ENCODE measurements around the gene BEAN1. TPM values are rescaled to one million over a fixed set of nuclear protein-coding genes. Genes with fewer than 3 reads are reported as not detected.
A peak's percentile ranks its signal among the peaks of the same experiment; 100 is the strongest.
"Not testable (repeated sequence)": the region's sequence is repeated elsewhere in the genome, so short reads cannot be mapped to it uniquely, and the experiment has no call there.

BEAN1 gene
- total RNA-seq, 2 donors from 2014 or later: not detected

DNA sequence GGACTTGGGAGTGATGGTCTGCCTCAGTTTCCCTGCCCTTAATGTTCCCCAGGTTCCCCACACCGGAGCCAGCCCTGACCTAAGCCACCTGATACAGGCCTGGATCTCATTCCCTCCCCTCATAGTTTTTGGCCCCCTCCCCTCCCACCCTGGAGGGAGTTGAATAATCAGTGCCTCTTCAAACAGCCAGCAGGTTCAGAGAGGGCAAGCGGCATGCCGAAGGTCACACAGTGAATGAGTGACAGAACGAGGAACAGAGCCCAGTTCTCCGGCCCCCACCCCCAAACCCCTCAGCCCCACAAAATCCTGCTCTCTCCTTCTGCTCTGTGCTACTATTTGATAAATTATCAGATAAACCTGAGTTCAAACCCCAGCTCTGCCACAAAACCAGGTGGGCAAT is 31.2 kb downstream of the BEAN1 start:
- intact Hi-C loops (cut with DNase I, micrococcal nuclease): no loop called here
- DNase-seq: no peak
- ATAC-seq: no peak

DNA sequence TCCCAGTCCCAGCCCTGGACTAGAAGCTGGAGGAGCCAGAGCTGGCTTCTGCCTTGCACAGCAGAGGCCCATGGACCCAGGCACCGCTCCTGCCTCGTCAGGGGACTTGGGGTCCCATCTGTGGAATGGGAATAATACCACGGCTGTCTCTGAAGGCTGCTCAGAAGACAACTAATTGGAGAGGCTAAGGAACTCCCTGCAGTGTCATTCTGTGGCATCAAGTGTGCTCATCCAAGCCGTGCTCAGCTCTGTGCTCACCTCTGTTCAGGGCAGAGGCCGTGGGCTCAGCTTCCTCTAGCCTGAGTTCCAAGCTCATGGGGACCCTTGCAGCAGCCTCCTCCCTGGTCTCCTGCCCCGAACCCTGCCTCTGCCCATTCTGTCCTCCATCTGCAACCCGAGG is 31.8 kb downstream of the BEAN1 start:
- no peak for DNase-seq
- ATAC-seq: no peak
- intact Hi-C loops (cut with DNase I, micrococcal nuclease): no loop called here

DNA sequence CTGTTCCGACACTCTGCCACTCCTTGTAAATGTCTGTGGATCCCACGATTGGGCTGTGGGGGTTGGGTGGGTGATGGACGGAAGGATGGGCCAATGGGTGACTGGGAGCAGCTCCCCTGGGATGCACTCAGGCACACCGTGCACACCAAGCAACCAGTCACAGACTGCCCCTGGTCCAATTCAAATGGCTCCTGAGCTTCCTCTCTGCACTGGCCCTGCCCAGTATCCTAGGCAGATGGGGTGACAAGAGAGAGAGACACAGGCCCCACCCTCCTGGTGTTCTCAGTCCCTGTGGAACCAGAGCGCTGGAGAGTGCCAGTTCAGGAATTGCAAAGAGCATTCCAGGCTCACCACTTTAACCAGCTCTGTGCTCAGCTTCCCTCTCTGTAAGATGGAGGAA is 32.8 kb downstream of the BEAN1 start:
- no peak for DNase-seq
- intact Hi-C loops (cut with DNase I, micrococcal nuclease): no loop called here

GRCh38 chr16:66460703-66461102 is 33.6 kb downstream of the BEAN1 start:
- no peak for ATAC-seq
- intact Hi-C loops (cut with DNase I, micrococcal nuclease): no loop called here
- DNase-seq: no peak

More for the DNA sequence above, 32.8 kb downstream of the BEAN1 start:
- ATAC-seq: no peak

- intact Hi-C loops (cut with DNase I, micrococcal nuclease): no loop called here
- ATAC-seq (no peak), DNase-seq (no peak)
These were observed 35.8 kb downstream of the BEAN1 start for GRCh38 chr16:66462912-66463311.

DNA sequence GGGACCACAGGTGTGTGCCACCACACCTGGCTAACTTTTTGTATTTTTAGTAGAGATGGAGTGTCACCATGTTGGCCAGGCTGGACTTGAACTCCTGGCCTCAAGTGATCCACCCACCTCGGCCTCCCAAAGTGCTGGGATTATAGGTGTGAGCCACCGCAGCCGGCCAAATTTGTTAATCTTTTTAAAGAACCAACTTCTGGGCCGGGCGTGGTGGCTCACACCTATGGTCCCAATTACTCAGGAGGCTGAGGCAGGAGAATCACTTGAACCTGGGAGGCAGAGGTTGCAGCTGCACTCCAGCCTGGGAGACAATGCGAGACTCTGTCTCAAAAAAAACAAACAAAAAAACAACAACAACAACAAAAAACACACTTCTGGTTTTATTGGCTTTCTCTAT is 38.9 kb downstream of the BEAN1 start:
- DNase-seq; ATAC-seq; intact Hi-C loops (cut with DNase I, micrococcal nuclease): not testable (repeated sequence)

DNA sequence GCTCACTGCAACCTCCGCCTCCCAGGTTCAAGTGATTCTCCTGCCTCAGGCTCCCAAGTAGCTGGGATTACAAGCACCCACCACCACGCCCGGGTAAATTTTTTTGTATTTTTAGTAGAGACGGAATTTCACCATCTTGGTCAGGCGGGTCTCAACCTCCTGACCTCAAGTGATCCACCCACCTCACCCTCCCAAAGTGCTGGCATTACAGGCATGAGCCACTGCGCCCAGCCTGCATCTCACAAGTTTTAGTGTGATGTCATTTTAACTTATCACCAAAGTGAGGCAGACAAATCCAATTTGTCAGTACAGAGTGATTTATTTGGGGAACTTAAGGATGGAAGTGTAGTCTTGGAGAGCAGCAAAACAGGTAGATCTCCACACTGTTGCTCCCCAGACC is 39.5 kb downstream of the BEAN1 start:
- intact Hi-C loops (cut with DNase I, micrococcal nuclease); DNase-seq; ATAC-seq: not testable (repeated sequence)

GRCh38 chr16:66467611-66468010 is 40.5 kb downstream of the BEAN1 start:
- intact Hi-C loops (cut with DNase I, micrococcal nuclease): no loop called here
- ATAC-seq (no peak), DNase-seq (no peak)

DNA sequence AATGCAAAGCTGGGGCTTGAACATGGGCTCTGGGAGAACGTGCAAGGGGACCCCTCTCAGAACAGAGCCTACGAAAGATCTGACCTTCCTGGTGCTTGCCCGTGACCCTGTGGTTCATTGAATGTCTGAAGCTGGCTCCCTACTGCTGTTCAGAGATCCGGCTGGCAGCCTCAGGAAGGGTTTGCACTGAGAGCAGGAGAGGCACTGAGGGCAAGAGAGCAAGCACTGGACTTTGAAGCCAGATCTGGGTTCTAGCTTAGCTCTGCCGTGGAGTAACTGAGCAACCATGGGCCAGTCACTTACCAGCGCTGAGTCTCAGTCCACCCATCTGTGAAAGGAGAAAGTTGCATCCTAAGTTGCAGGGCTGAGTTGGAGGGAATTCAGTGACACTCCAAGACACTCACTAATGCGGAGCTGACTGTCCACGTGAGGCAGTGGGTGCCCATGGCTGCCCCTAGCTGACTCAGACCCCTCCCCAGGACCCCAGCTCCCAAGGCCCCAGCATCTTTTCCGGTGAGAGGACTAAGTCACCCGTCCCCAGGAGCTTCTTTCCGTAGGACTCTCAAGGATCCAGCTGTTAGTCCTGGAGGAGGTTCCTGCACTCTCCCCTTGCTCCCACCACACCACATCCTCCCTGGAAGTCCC is 41.3 kb downstream of the BEAN1 start:
- intact Hi-C loops (cut with DNase I, micrococcal nuclease): no loop called here

DNA sequence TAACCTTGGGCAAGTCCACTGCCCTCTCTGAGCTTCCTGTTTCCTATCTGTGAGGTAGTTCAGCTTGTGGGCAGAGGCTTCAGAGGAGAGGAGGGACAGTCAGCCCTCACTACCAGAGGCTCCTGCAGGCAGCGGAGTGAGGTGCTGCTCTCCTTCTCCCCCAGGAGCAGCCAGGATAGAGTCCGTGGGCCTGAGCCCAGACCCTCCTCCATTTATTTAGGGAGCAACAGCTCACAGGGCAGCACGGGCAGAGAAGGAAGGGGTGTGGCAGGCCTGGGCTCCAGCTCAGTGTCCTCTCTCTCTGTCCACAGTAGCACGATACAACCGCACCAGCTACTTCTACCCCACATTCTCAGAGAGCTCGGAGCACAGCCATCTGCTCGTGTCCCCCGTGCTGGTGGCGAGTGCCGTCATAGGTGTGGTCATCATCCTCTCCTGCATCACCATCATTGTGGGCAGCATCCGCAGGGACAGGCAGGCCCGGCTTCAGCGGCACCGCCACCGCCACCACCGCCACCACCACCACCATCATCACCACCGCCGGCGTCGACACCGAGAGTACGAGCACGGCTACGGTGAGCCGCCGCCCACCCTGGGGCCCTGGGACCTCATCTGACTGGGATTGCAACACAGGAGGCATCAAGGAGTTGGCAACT is 42.3 kb downstream of the BEAN1 start:
- intact Hi-C loops (cut with DNase I, micrococcal nuclease): no loop called here
- DNase-seq: no peak
- ATAC-seq: no peak

More for the DNA sequence above, 41.3 kb downstream of the BEAN1 start:
- ATAC-seq (no peak), DNase-seq (no peak)

DNA sequence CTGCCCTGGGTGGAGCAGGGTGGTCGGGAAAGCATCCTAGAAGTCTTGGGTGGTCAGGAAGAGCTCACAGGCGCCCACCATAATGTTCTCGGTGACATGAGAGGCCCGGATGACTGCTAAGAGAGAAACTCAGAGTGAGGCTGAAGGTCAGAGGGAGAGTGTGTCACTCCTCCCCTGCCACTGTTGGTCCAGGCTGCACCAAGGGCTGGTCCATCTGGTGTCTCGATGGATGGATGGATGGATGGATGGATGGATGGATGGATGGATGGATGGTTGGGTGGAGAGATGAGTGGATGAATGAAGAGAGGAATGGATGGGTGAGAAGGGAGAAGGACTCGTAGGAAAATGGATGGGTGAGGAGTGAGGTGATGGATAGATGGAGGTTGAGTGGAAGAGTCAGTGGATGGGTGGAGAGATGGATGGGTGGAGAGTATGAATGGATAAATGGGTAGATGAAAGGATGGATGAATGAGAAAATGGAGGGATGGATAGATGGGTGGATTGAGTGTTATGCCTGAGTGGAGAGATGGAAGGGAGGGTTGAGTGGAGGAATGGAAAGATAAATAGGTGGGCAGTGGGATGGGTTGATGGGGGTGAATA is 43.0 kb downstream of the BEAN1 start:
- ATAC-seq: no peak
- intact Hi-C loops (cut with DNase I, micrococcal nuclease): loop anchor here in 1 of 2 donors (5.0 kb wide), 1 partner anchor 58 kb away; no protein-coding TSS in a partner anchor
- no peak for DNase-seq

DNA sequence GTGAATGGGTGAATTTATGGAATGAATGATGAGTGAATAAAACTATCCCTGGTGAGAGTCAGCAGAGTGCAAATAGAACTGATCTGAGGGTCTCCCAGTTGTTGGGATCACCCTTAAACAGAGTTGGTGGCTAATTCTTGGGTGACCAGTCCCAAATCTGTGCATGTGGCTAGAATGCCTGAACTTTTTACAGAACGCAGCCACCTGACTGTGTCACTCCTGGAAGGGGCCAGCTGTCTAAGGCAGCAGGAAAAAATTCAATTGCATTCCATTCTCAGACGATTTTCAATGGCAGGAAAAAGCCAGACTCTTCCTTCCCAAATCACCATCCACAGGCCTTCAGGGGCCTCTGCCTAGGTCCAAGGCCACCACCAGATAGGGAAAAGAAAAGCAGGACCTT is 43.5 kb downstream of the BEAN1 start:
- DNase-seq: no peak
- intact Hi-C loops (cut with DNase I, micrococcal nuclease): loop anchor here in 1 of 2 donors (5.0 kb wide), 1 partner anchor 58 kb away; no protein-coding TSS in a partner anchor
- no peak for ATAC-seq

DNA sequence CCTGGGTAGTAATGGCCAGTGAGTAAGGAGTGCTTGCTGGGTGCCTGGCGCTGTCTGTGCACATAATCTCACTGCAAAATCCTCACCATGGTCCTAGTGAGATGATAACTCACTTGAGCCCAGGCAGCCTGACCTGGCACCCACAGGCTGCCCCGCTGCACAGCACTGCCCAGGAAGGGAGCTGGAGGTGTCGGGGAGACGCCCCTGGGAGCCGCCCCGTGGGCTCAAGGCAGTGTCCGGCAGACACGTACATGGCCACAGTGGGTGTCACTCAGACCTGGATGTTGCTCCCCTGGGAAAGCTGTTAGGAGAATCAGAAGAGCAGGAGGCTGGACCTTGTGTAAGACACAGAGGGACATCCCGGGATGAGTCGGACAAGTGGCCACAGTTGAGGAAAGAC is 44.2 kb downstream of the BEAN1 start:
- ATAC-seq: no peak
- DNase-seq: no peak
- intact Hi-C loops (cut with DNase I, micrococcal nuclease): loop anchor here in 1 of 2 donors (5.0 kb wide), 1 partner anchor 59 kb away; no protein-coding TSS in a partner anchor

GRCh38 chr16:66471716-66472393 is 44.8 kb downstream of the BEAN1 start:
- DNase-seq (no peak), ATAC-seq (no peak)
- intact Hi-C loops (cut with DNase I, micrococcal nuclease): loop anchor here in 1 of 2 donors (5.0 kb wide), 1 partner anchor 60 kb away; no protein-coding TSS in a partner anchor

DNA sequence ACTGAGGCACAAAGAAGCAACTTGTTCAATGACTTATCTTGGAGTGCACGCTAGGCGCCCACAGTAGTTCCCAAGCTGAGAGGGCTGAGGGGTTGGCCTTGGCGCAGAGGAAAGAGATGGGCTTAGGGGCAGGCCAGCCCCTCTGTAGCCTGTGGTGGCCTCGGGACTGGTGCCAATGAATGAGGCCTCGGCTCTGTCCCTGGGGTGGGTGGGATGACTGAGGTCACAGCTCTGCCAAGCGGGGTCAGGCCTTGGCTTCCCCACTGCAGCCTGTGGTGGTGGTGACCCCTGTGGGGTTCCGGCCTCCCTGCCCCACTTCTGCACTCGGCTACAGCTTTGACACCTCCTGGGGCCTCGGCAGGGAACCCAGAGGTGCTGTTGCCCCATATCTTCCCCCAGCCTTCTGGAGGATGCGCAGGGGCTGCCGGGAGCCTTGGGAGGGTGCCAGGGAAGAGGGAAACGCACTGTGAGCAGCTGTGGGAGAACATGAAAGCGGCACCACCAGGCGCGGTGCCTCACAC is 46.0 kb downstream of the BEAN1 start:
- intact Hi-C loops (cut with DNase I, micrococcal nuclease): loop anchor here in 1 of 2 donors (5.0 kb wide), 1 partner anchor 61 kb away; no protein-coding TSS in a partner anchor
- no peak for DNase-seq

GRCh38 chr16:66473654-66474519 is 46.8 kb downstream of the BEAN1 start:
- intact Hi-C loops (cut with DNase I, micrococcal nuclease): loop anchor here in 1 of 2 donors (5.0 kb wide), 1 partner anchor 62 kb away; no protein-coding TSS in a partner anchor
- ATAC-seq: no peak
- DNase-seq: no peak

More for the DNA sequence above, 46.0 kb downstream of the BEAN1 start:
- no peak for ATAC-seq

GRCh38 chr16:66474750-66475199 is 47.7 kb downstream of the BEAN1 start:
- DNase-seq (no peak), ATAC-seq (peak; percentile 51)
- intact Hi-C loops (cut with DNase I, micrococcal nuclease): loop anchor here in 1 of 2 donors (5.0 kb wide), 1 partner anchor 62 kb away; no protein-coding TSS in a partner anchor

GRCh38 chr16:66475232-66475631 is 48.1 kb downstream of the BEAN1 start:
- ATAC-seq (no peak), DNase-seq (no peak)
- intact Hi-C loops (cut with DNase I, micrococcal nuclease): no loop called here
